HG03196 (cell line): ENCODE data around the gene KRT12.
"Not testable (repeated sequence)": the region's sequence is repeated elsewhere in the genome, so short reads cannot be mapped to it uniquely, and the experiment has no call there.

Experiments used
- ATAC-seq: cut with Tn5 transposase; IDR thresholded peaks from one replicate; pipeline ENCODE4 v1.9.1; 2021; ENCODE audit not compliant: unreplicated experiment

KRT12 gene

DNA sequence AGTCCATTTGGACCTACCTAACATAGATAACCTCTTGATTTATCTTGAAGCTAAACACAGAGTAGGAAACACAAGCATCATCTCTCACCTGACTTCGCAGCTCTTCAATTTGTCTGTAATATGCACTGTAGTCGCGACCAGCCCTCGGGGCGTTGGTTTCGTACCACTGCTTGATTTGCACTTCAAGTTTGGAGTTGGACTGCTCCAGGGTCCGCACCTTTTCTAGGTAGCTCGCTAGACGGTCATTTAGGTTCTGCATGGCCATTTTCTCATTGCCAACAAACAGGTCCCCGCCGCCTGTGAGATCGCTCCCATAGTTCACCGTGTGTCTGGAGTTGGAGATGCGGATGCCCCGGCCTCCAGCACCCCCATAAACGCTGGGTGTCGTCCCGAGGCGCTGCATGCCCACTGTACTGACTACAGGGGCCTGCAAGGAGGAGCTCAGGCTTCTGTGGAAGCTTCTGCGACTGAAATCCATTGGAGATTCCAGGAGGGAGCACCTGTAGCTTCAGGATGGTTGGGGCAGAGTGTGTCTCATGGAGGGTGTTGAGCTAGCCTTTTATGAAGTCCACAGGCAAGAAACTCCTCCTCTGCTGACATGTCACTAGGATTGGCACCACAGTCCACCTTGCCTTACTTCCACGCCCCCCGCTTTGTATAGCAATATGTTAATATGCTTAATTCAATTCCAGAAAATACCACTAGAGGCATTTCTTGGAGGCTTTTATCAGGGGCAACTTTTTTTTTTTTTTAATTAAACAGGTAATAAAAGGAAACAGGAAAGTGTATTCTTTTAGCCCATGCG, 17.9 kb upstream of the KRT12 start, which contains the start of gene KRT20:
KRT20 (minus strand) TSS at position 535 of the 805 bp plus-strand sequence; CDS start at position 478, 57 bp downstream.
- ATAC-seq, result no peak

DNA sequence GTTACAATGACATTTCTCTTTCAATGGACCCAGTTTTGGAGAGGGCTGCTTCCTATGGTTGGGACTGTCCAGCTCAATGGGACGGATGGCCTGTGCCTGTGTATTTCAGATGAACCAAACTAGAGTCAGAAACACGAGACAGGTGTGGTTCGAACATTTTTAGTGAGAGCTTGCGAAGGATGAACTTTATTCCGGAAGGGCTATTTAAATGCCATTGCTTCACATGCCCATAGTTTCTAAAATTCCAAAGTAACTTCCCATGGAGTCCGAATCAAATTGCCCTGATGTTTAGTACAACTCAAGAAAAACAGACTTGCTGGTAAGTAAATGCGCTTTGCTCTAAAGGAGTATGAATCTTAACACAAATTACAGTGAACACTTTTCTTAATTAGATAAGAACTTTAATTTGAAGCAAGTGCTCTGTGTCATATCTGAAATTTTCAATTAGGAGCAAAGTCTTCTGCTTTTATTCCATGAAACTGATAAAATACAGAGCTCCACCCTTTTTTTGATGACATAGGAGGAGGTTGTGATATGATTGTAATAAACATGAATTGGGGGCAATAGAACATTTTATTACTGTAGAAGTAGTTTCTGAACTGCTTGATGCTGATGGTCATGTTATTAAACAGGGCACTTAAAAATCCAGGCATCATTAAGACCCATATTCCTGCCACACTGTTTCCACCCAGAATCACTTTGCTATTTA, 16.8 kb upstream of the KRT12 start:
- ATAC-seq, result no peak

DNA sequence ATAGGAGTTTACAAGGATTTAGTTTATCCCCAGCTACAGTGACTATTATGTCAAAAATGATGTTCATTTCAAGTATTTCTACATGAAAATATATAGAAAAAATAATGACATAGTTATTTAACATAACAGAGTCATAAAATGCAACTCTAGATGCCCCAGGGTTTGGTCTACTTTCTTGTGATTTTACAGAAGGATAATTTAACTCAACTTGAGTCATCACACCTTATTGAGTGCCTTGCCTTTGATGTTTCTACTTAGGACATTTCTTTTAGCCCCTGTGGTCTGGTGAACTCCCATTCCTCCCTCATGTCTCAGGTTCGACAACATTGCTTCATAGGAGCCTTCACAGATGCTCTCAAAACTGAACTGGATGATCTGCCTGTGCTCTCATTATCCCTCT, 16.0 kb upstream of the KRT12 start:
- ATAC-seq, result no peak

DNA sequence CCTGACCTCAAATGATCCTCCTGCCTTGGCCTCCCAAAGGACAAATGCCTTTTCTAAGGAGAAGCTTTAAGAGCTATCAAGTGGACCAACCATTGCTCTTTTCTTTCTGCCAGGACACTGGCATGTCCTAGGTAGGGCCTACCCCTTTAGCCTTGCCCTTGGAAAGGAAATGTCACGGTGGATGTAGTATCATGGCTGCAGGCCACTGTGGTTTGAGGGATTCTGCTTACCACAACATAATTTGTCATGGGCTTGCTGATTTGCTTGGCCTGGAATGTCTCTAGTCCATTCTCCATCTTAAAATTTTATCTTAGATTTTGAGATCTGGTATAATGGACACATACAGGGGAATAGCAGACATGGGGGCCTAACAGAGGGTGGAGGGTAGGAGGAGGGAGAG, 12.0 kb upstream of the KRT12 start:
- ATAC-seq, result no peak

DNA sequence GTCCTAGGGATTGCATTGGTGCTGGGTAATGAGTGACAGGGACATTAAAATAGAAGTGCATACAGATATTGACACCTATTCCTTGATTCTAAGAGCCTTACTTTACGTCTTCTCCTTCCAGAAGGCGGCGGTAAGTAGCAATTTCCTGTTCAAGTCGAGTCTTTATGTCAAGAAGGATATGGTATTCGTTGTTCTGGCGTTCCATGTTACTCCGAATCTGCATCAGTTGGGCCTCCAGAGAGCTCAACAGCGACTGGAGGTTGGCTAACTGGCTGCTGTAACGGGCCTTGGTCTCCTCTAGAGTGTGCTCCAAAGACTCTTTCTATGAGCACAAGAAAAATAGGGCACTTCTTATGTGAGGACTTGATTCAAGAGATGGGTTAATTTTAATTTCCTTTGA, 11.0 kb upstream of the KRT12 start:
- ATAC-seq, result no peak

DNA sequence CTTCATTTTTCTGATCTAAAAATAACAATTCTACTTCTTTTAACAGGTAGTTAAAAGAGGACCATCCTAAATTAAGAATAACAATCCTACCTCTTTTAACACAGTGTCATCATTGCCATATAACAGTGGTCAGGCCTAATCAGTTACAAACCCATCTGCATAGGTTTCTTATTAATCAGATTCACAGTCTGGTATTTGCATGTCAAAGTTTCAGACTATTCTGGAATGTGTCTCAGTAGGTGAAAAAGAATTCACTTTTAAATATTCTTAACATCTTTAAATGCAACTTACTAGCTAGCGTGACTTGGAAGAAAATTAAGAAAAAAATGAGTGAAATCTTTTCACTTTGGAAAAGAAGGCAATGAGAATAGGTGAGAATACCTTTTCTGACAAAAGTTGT, 6.8 kb upstream of the KRT12 start:
- ATAC-seq, result no peak

DNA sequence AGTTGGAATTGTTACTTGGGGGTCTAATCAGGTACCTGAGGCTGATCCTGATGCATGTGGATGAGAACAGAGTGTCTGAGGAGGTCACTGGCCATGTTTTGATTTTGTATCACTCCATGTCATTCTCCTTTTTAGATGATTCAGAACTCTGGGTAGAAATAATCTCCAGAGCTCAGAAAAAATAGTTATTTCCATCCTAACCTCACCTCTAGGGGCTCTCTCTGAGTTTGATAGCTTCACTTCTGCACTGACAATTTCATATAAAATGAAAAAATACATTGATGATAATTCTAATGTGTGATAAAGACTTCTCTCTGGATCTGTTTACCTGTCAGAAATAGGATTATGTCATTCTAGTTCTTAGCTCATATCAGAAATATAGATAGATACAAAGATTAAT, 6.2 kb upstream of the KRT12 start:
- no peak for ATAC-seq

DNA sequence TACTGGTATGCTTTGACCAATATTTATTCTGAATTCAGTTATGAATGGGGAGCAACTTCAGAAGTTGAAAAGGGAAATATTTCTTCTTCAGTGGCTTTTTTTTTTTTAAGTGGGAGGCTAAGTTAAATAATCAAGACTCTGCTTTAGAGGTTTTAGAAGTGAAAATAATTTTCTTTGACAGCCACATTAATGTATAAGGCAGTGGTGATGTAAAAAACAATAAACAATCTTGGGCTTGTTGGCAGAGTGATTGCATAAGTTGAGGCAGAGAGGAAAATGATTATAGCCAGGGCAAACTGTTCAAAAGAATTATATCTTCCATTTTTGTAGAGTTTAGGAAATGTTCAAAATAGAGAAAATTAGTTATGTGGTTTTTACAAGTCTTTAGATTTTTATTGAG, 5.4 kb upstream of the KRT12 start:
- no peak for ATAC-seq

DNA sequence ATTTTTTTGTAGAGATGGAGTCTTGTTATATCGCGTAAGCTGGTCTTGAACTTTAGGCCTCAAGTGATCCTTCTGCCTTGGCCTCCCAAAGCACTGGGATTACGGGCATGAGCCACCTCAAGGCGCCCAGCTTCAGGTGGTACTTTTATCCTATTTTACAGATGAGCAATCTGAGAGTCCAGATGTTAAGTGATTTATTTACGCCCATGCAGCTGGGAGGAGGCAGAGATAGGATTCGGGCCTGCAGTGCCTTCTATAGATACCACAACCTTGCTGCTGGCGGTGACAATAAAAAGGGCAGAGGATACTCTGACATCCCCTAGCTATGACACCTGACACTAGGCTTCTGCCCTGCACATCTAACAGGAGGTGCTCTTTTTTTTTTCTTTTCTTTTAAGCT, 4.3 kb upstream of the KRT12 start:
- ATAC-seq, result no peak

DNA sequence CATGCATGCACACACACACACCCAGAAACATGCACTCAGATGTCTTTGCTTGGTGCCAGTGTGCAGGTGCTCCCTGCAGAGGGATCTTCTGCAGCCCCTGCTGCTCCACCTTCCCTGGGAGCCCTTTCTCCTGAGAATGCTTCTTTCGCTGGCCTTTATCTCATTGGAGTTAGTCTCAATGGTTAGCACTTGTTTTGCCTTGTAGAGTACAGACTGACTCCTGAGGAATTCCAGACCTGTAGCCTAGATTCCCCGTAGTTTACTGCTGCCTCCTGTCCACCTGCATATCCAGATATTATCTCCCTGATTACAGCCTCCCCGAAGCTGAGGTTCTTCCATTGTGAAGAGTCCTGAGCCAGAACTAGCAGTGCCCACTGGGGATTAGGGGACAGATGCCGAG, 3.1 kb upstream of the KRT12 start:
- no peak for ATAC-seq

DNA sequence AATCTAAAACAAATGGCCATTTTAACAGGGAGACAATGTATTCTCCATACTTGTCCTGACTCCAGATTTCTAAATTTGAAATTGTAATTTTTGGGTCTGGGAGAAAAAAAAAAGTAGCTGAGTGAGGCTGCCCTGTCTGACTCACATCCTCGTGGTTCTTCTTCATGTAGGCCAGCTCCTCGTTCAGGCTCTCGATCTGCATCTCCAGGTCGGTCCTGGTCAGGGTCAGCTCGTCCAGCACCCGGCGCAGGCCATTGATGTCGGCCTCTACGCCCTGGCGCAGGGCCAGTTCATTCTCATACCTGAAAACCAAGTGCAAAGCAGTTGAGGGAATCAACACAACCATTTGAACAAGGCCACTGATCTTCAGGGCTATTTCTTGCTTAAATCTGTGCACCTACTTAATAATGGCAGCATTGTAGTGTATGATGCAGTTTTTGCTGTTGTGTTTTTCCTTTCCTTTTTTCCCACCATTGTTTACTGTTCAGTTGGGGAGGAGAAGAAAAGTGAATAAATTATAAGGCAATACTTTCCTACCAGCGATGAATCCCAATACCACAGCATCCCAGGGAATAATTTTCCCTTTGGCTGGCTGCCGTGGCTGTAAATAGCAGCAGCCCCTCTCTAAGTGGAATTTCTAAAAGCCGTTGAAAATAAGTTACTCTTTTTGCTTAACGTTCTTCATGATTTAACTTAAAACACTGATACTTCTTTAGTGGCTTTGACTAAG, 2.2 kb downstream of the KRT12 start:
- ATAC-seq, result no peak

DNA sequence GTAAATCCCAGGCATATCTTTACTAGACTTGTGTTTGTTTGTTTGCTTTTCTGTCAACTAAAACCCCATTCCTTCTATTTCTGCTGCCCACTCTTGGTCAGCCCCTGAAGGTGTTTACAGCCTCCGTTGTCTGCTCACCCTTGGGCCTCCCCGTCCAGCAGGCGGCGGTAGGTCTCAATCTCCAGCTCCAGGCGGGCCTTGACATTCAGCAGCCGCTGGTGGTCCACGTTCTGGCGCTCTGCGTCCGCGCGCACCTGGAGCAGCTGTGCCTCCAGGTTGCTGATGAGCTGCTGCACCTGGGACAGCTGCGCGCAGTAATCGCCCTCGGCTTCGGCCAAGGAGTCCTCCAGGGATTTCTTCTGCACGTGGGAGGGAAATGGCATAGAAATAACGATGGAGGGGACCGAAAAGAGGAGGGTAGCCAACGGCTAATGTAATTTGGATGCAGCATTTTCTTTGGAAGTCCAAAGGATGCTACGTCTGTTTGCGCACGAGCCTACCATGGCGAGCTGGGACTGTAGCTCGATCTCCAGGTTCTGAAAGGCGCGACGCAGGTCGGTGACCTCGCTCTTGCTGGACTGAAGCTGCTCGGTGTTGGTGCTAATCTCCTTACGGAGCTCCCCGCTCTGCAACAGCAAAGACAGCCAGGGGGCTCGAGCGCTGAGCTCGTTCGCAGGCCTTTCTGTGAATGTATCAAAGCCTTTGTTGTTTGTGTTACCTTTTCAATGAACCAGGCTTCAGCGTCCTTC, 3.9 kb downstream of the KRT12 start:
- no peak for ATAC-seq

DNA sequence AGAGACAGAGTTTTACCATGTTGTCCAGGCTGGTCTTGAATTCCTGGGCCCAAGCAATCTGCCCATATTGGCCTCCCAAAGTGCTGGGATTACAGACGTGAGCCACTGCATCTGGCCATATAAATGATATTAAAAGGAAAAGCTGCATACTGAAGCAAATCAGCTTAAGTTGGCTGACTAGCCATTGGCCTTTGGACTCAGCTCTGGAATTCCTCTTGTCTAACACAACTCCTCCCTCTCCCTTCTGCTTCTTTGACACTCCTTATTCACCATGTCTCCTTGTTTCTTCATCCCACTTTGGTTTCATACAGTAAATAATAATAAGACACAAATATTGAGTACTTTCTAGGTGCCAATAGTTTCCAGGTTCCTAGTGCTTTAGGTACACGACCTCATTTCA, 7.5 kb downstream of the KRT12 start:
- ATAC-seq, result no peak

DNA sequence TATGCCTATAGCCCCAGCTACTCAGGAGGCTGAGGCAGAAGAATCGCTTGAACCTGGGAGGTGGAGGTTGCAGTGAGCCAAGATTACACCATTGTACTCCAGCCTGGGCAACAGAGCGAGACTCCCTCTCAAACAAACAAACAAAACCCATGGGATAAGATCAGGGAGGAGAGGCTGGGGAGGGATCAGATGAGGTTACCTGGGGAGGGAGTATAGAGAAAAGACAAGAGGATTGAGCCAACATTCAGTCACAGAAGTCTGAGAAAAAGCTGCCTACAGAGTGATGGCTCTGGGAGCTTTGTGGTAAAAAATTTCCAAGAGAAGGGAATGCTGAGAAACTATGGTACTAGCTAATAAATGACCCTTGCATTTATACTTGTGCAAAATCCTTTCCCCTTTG, 8.4 kb downstream of the KRT12 start:
- ATAC-seq, result not testable (repeated sequence)

DNA sequence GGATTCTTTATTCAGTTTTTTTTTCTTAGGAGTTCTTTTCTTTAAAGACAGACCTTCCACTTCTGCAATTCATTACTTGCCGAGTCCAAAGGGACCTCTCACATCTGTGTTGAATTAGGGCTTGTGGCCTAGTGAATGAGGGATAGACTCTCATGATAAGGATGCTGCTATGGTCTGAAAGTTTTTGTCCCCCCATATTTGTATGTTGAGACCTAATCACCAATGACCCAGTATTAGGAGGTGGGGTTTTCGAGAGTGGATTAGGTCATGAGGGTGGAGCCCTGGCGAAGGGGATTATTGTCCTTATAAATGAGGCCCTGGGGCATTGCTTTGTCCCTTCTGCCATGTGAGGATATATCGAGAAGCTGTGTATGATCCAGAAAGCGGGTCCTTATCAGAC, 9.5 kb downstream of the KRT12 start:
- no peak for ATAC-seq

DNA sequence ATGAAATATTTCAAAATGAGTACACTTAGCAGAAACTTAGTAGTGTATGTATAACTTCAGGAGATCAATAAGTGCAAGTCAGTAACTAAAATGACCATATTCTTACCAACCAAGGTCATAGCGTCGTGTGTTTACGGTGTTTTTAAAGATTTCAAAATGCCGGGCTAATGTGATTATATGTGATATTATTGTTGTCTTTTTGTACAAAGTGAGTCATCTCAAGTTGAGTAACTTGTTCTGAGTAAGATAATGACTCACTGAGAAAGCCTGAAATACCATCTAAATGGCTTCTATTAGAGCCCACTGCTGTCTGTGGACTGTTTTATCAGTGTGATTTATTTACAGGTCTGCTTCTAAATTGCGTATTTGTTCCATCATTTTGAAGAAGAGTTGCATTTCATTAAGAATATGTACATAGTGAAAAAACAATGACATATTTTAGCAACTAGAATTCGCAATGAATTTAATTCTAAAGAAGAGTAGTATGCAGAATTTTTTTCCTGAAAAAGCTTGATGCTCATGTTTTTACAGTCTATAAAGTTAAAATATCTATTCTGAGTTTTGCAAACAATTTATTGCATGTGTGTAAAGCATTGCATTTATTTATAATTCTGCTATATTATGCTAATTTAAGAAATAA, 12.7 kb downstream of the KRT12 start:
- no peak for ATAC-seq

DNA sequence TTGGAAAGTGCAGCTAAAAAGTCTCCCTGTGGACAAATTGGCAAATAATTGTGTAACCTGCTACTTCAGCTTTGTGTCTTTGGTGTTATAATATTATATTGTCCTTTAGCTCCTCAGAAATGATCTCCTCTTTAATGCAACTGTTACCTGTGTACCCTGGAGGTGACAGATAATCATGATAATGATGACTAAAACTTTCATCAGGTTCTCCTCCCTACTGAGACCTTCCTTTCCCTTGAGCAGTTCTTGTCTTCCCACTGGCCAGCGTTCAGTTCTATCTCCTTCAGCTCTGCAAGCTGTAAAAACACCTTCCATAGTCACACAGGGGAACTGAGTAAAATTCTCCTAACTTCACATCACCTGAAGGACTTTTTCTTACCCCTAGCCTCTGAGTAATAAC, 14.7 kb downstream of the KRT12 start:
- no peak for ATAC-seq

DNA sequence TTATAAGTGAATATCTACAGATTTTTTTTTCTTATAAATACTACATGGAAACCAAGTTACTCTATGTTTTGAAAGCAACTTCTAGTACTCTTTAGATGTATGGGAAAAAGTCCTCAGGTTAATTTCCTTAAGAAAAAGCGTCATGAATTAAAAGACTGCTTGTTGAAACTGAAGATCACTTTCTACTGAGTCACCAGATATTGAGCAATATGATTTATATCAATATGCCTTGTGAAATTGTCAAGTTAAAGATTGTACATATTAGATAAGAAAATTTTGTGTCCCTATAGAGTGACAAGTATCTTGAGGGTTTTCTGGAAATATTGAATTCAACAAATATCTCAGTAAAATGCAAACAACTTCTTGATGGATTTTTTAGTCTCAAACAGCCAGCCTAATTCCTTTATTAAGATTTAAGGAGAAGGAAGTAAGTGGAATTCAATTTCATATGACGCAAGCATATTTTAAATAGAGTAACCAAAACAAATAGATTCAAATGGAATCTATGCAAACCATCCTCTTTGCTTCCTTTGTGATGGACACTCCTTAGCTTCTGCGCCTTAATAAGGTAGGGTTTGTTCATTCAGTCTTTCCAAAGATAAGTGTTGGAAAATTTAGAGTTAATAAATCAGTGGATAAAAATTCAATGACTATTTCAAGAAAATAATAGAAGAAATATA, 16.6 kb downstream of the KRT12 start:
- ATAC-seq, result no peak

DNA sequence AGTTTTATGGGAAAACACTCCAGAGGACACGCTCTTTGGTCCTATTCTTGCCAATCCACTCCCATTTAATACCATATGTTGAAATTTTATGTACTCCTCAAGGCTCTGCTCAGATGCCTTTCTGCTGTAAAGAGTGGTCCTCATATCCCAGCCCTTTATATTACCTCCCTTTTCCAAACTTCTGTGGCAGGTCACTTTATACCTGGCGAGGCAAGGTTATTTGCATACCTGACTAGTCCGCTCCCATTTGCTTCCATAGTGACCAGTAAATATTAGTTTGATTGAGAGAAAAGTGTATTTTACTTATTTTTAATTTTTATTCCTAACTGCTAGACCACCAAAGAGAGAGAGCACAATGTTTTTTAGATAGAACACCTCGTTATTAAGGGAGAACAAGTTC, 17.3 kb downstream of the KRT12 start:
- ATAC-seq, result no peak

DNA sequence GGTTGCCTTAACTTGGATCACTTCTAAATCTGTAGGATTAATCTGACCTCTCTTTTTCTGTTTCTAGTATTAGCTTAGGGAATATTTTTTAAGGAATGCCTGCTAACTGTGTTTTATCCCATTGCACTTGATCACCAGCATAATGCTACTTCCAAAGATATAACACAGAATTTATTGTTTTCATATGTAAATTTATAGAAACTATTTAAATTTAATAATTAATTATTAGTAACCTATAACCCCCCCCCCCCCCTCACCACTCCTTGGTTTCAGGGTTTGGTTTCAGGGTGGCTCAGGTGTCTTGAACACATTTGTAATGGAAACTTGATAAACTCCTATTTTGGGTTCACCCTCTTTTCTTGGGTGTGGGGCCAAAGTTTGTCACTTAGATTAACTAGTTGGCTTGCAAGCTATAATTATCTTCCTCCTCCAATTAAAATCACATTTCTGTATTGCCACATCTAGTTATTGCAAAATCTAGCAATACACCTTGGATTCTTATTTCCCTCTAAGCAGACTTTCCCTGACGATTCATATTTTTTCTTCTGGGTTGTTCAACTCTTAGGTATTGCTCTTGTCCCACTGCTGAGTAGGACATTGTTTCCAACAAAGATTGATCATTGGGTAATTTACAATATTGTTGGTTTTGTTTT, 18.3 kb downstream of the KRT12 start:
- no peak for ATAC-seq
